Transverse colon (tissue), 4 donors: ENCODE data around the gene TRIM47. TPM values are rescaled to one million over a fixed set of nuclear protein-coding genes. Genes with fewer than 3 reads are reported as not detected.
"Not testable (repeated sequence)": the region's sequence is repeated elsewhere in the genome, so short reads cannot be mapped to it uniquely, and the experiment has no call there.

ENCODE experiments used
- DNase-seq: peaks from one replicate; pipeline ENCODE4 v3.0.0-alpha.2; 2019
- H3K27ac ChIP-seq, 4 donors: fragments of 200-600 bp; sonication (generic); 2 replicates each; pipeline ENCODE4 v1.5.1; 2016 to 2018; ENCODE audit warnings: inconsistent platforms in 4 of 4
- H3K27me3 ChIP-seq: fragments of 200-600 bp; sonication (generic); 2 replicates; pipeline ENCODE4 v1.5.1; 2017; ENCODE audit warnings: inconsistent platforms
- H3K36me3 ChIP-seq, 4 donors: fragments of 200-600 bp; sonication (generic); 2 replicates each; pipeline ENCODE4 v1.5.1; 2017 to 2019; ENCODE audit warnings: inconsistent platforms in 4 of 4
- H3K4me1 ChIP-seq, 4 donors: fragments of 200-600 bp; sonication (generic); 2 replicates each; pipeline ENCODE4 v1.5.1; 2017 to 2020; ENCODE audit warnings: inconsistent platforms in 4 of 4
- H3K4me3 ChIP-seq, 4 donors: fragments of 200-600 bp; sonication (generic); 1 replicate in 1 of 4; 2 replicates in 3 of 4; pipeline versions ENCODE4 v1.5.1 to v1.6.1; 2017 to 2019; ENCODE audit warnings: inconsistent platforms in 4 of 4
- H3K9me3 ChIP-seq, 2 donors: fragments of 200-600 bp; sonication (generic); 2 replicates each; pipeline ENCODE4 v1.5.1; 2017 to 2019; ENCODE audit warnings: inconsistent platforms in 2 of 2
- EP300 ChIP-seq: sonication (generic); formaldehyde crosslinking; IDR thresholded peaks from one replicate; pipeline ENCODE4 v1.6.1; 2017; ENCODE audit warnings: antibody characterized with exemption, low read depth
- POLR2A ChIP-seq: fragments of 450-650 bp; IDR thresholded peaks from one replicate; pipeline ENCODE4 v1.6.1; 2016; ENCODE audit warnings: antibody characterized with exemption, mild to moderate bottlenecking, moderate library complexity
- POLR2AphosphoS5 ChIP-seq, 3 donors: sonication (generic); formaldehyde crosslinking; IDR thresholded peaks; one replicate each; pipeline ENCODE4 v1.6.1; 2016; ENCODE audit warnings: antibody characterized with exemption in 3 of 3
- WGBS, 2 donors: methylation state at CpG; one replicate each; pipeline ENCODE4 v1.1.5; 2018; ENCODE audit warnings: low coverage in 1 of 2; 5-methylcytosine and 5-hydroxymethylcytosine counted together
- in situ Hi-C, 4 donors: fragments of 200-750 bp; cut with MboI; loops; one replicate each; pipeline versions ENCODE4 v1.15.0 to v1.15.1; 2017; ENCODE audit warnings: low sequenced_read_pairs in 3 of 4, low pct_ligation_motif_present in 1 of 4, low pct_unique_long_range_greater_than_20kb in 1 of 4
- intact Hi-C: fragments of 100-400 bp; cut with DNase I; formaldehyde crosslinking; loops from one replicate; pipeline ENCODE4 v1.15.1; 2023; ENCODE audit warnings: low total_unique reads
- total RNA-seq, 4 donors: library from RNA; depleted of rRNA; stranded (reverse); fragments of >200 nt; gene quantifications; one replicate each; pipeline ENCODE4 v1.1.0, GENCODE V29; 2016
- TF ChIP-seq, protein P1 (sequence below), 5 experiments: fragments of 200-600 bp in 3 of 5; fragments of 450-650 bp in 2 of 5; sonication (generic) in 3 of 5; IDR thresholded peaks; 1 replicate in 2 of 5; 2 replicates in 3 of 5; pipeline ENCODE4 v1.5.1; 2016 to 2017; ENCODE audit warnings: antibody characterized with exemption in 5 of 5, inconsistent platforms in 3 of 5, mild to moderate bottlenecking in 2 of 5, moderate library complexity in 1 of 5

The TRIM47 gene
- total RNA-seq, 4 donors from 2014 or later = 38.6 to 118 (median 41.0) TPM

DNA sequence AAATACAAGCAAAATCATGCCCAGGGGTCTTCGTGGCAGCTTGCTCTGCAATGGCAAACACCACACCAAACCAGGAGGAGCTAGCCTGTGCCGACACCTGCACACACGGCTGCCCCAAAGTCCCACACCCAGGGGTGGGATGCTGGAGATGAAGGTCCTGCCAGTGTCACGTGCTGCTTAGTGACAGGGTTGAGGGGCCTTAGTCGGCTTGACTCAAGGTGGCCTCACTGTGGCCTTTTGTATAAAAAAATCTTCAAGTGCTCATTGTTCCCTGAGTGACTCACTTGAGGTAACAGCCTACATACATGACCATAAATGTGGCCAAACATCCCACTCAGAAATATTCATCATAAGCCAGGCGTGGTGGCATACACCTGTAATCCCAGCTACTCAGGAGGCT lies 11.1 kb upstream of the TRIM47 start:
- in situ Hi-C loops (loop anchor here in 1 of 4 donors (25.0 kb wide), 1 partner anchor 127 kb away; the partner anchor contains the start of gene GALK1), intact Hi-C loops (no loop called here)
- Histone ChIP-seq H3K36me3 (no peaks in the 10 kb centered on the region), H3K27me3 (no peaks in the 10 kb centered on the region), H3K4me1 (peaks cover under 1 to 5% (median 3%) of the 10 kb centered on the region in 4 donors), H3K27ac (no peak overlapping the region), H3K4me3 (no peak overlapping the region), H3K9me3 (no peaks in the 10 kb centered on the region)
- no peak for DNase-seq
- WGBS, 2 donors = 74 to 100% methylated on average over 1 to 6 of the region's 6 CpGs
- TF ChIP-seq POLR2A (no peak), POLR2AphosphoS5 (IDR thresholded peaks at IDR 0.05) (no peak), EP300 (no peak)
- TF ChIP-seq, protein P1, sequence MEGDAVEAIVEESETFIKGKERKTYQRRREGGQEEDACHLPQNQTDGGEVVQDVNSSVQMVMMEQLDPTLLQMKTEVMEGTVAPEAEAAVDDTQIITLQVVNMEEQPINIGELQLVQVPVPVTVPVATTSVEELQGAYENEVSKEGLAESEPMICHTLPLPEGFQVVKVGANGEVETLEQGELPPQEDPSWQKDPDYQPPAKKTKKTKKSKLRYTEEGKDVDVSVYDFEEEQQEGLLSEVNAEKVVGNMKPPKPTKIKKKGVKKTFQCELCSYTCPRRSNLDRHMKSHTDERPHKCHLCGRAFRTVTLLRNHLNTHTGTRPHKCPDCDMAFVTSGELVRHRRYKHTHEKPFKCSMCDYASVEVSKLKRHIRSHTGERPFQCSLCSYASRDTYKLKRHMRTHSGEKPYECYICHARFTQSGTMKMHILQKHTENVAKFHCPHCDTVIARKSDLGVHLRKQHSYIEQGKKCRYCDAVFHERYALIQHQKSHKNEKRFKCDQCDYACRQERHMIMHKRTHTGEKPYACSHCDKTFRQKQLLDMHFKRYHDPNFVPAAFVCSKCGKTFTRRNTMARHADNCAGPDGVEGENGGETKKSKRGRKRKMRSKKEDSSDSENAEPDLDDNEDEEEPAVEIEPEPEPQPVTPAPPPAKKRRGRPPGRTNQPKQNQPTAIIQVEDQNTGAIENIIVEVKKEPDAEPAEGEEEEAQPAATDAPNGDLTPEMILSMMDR (IDR thresholded peaks at IDR 0.05) = no peak

DNA sequence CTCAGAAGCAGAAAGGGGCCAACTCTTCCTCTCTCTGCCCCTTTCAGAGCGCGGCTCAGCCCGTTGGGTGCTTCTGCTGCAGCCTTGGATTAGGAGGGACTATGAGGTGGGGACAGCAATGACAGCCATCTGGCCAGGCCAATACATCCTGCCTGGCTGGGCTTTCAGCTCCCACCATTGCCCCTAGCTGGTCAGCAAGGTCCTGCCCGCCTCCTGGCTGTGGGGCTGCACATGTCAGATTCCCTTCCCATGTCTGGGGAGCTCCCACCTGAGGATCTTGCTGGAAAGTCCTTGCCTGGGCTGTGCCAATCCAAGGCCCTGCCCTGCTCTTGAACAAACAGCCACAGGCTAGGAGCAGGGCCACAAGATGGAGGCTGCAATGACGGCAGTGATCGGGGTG lies 10.1 kb upstream of the TRIM47 start:
- no peaks in the 10 kb centered on the region for H3K4me1 ChIP-seq
- 78 to 92% methylated on average over 4 to 5 of the region's 6 CpGs for WGBS, 2 donors
- H3K4me3 ChIP-seq = no peak overlapping the region
- in situ Hi-C loops (loop anchor here in 1 of 4 donors (25.0 kb wide), 1 partner anchor 126 kb away; the partner anchor contains the start of gene GALK1), intact Hi-C loops (no loop called here)
- no peaks in the 10 kb centered on the region for H3K9me3 ChIP-seq
- TF ChIP-seq POLR2A = no peak
- no peak for TF ChIP-seq POLR2AphosphoS5 (IDR thresholded peaks at IDR 0.05)
- TF ChIP-seq, protein P1 (IDR thresholded peaks at IDR 0.05) = no peak
- no peak for TF ChIP-seq EP300
- no peak for DNase-seq
- no peaks in the 10 kb centered on the region for H3K27me3 ChIP-seq
- no peak overlapping the region for H3K27ac ChIP-seq
- H3K36me3 ChIP-seq = no peaks in the 10 kb centered on the region

DNA sequence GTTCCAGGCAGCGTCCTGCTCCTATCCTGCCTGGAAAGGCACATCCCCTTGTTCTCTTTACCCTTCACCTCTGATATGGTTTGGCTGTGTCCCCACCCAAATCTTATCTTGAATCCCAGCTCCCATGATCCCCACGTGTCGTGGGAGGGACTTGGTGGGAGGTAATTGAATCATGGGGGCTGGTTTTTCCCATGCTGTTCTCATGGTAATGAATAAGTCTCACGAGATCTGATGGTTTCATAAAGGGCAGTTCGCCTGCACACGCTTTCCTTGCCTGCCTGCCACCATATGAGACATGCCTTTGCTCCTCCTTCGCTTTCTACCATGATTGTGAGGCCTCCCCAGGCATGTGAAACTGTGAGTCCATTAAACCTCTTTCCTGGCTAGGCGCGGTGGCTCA lies 7.5 kb upstream of the TRIM47 start:
- H3K36me3 ChIP-seq, H3K4me1 ChIP-seq, intact Hi-C loops, H3K27ac ChIP-seq, H3K4me3 ChIP-seq, H3K27me3 ChIP-seq, H3K9me3 ChIP-seq, DNase-seq: not testable (repeated sequence)
- in situ Hi-C loops = loop anchor here in 1 of 4 donors (25.0 kb wide), 1 partner anchor 124 kb away; the partner anchor contains the start of gene GALK1
- WGBS, 2 donors = 76 to 93% methylated on average over 3 to 9 of the region's 9 CpGs

DNA sequence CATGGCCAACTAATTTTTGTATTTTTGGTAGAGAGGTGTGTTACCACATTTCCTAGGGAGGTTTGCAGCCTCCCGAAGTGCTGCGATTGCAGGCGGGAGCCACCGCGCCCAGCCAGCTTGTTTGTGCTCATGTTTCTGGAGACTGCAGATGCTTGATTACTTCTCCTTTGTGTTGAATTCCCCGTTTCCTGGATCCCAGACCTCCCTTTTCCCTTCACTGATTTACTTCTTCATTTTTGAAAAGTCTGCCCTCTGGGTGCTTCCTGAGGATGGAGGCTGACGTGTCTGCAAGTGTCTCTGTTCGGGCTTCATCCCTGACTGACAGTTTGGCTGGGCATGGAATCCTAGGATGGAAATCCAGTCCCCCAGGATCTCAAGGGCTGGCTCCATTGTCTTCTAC lies 7.0 kb upstream of the TRIM47 start:
- Histone ChIP-seq H3K36me3 (no peaks in the 10 kb centered on the region), H3K27ac (no peak overlapping the region), H3K9me3 (no peaks in the 10 kb centered on the region), H3K27me3 (no peaks in the 10 kb centered on the region), H3K4me3 (no peak overlapping the region), H3K4me1 (no peaks in the 10 kb centered on the region)
- TF ChIP-seq POLR2AphosphoS5 (IDR thresholded peaks at IDR 0.05) = no peak
- TF ChIP-seq, protein P1 (IDR thresholded peaks at IDR 0.05) = no peak
- no peak for TF ChIP-seq EP300
- no peak for TF ChIP-seq POLR2A
- in situ Hi-C loops = loop anchor here in 1 of 4 donors (25.0 kb wide), 1 partner anchor 123 kb away; the partner anchor contains the start of gene GALK1
- intact Hi-C loops = no loop called here
- 67 to 75% methylated on average over 3 to 8 of the region's 8 CpGs for WGBS, 2 donors
- no peak for DNase-seq
